Upper lobe of right lung (tissue), 1 donor: ENCODE data around the gene DOCK2. TPM values are rescaled to one million over a fixed set of nuclear protein-coding genes. Genes with fewer than 3 reads are reported as not detected.
"Not testable (repeated sequence)": the region's sequence is repeated elsewhere in the genome, so short reads cannot be mapped to it uniquely, and the experiment has no call there.

Source experiments
- ATAC-seq: fragments of 200-7000 bp; cut with Tn5 transposase; one replicate; pipeline ENCODE4 v1.9.1; 2020; ENCODE audit warnings: mild to moderate bottlenecking, moderate library complexity
- DNase-seq: peaks from one replicate; pipeline ENCODE4 v3.0.0-alpha.2; 2020
- H3K27ac ChIP-seq: fragments of 200-600 bp; one replicate; pipeline ENCODE4 v1.8.0; 2022
- H3K27me3 ChIP-seq: fragments of 200-600 bp; one replicate; pipeline ENCODE4 v1.8.0; 2022; ENCODE audit warnings: mild to moderate bottlenecking
- H3K36me3 ChIP-seq: fragments of 200-600 bp; one replicate; pipeline ENCODE4 v1.8.0; 2022
- H3K4me1 ChIP-seq: fragments of 200-600 bp; one replicate; pipeline ENCODE4 v1.8.0; 2022
- H3K4me3 ChIP-seq: fragments of 200-600 bp; one replicate; pipeline ENCODE4 v1.8.0; 2022; ENCODE audit warnings: mild to moderate bottlenecking
- H3K9me3 ChIP-seq: fragments of 200-600 bp; one replicate; pipeline ENCODE4 v1.8.0; 2022
- CTCF ChIP-seq: fragments of 200-600 bp; IDR thresholded peaks from one replicate; pipeline ENCODE4 v1.8.0; 2022; ENCODE audit warnings: antibody characterized with exemption
- intact Hi-C: fragments of 100-400 bp; cut with DNase I; formaldehyde crosslinking; loops from one replicate; pipeline ENCODE4 v1.11.0; 2022
- total RNA-seq: library from RNA; stranded (reverse); fragmentation: NEBNext Ultra II Directional; extraction: Animal tissue kit (Norgen Biotek cat#: 25700); gene quantifications from one replicate; pipeline ENCODE4 v1.2.1, GENCODE V29; 2021
- donor health status: DM: no; HTN: yes; CAD: no; lungs with severe emphysema.

DOCK2 gene
- total RNA-seq, 1 donor from 2014 or later: 65.4 TPM

- Histone ChIP-seq H3K4me1 (no peaks in the 10 kb centered on the region), H3K27me3 (no peaks in the 10 kb centered on the region), H3K9me3 (no peaks in the 10 kb centered on the region), H3K4me3 (no peak overlapping the region), H3K27ac (no peak overlapping the region), H3K36me3 (no peaks in the 10 kb centered on the region)
- no peak for ATAC-seq
- no peak for DNase-seq
- TF ChIP-seq CTCF: no peak
- intact Hi-C loops: no loop called here
Measured at GRCh38 chr5:169828385-169828784, 191.3 kb downstream of the DOCK2 start.

- Histone ChIP-seq H3K9me3 (no peaks in the 10 kb centered on the region), H3K4me3 (no peak overlapping the region), H3K4me1 (no peaks in the 10 kb centered on the region), H3K27ac (no peak overlapping the region), H3K36me3 (no peaks in the 10 kb centered on the region), H3K27me3 (no peaks in the 10 kb centered on the region)
- DNase-seq: no peak
- no peak for TF ChIP-seq CTCF
- intact Hi-C loops: no loop called here
- no peak for ATAC-seq
Measured at GRCh38 chr5:169831331-169831730, 194.3 kb downstream of the DOCK2 start.

DNA sequence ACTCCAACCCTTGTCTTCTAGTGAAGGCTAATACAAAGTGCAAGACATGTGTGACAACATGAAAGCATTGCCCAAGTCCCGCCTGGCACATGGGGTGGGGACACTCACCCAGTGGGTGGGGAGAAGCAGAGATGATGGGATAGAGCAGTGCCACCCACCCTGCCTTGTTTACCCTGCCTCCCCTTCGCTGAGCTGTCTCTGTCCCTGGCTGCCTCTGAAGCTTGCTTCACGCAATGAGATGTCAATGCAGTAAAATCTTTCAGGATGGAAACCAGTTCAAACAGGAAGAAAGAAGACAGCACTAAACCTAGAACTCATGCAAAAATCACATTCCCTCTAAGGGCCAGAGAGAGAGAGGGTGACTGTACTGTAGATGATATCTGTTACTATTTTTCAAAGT is 195.2 kb downstream of the DOCK2 start:
- DNase-seq: no peak
- Histone ChIP-seq H3K27ac (no peak overlapping the region), H3K4me3 (no peak overlapping the region), H3K4me1 (no peaks in the 10 kb centered on the region), H3K36me3 (no peaks in the 10 kb centered on the region), H3K27me3 (no peaks in the 10 kb centered on the region), H3K9me3 (no peaks in the 10 kb centered on the region)
- no peak for TF ChIP-seq CTCF
- intact Hi-C loops: no loop called here
- ATAC-seq: no peak

DNA sequence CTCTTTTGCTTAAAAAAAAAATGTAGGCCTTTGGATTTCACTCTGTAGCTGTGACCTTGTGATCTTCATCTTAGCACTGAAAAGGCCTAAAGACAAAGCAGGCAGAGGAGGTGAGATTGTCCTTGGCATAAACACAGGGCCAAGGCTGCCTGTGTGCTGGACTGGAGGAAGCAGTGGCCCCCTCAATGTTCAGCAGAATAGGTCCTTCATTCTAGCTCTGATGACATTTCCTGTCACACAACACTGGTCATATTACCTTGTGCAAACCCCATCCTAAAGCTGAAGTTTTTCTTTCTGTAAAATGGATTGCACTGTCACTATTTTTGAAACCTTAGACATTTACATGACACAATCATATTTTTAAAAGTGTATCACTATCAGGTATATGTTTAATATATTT is 195.8 kb downstream of the DOCK2 start:
- Histone ChIP-seq H3K4me3 (no peak overlapping the region), H3K36me3 (no peaks in the 10 kb centered on the region), H3K4me1 (no peaks in the 10 kb centered on the region), H3K27me3 (no peaks in the 10 kb centered on the region), H3K9me3 (no peaks in the 10 kb centered on the region), H3K27ac (no peak overlapping the region)
- DNase-seq (no peak), ATAC-seq (no peak)
- TF ChIP-seq CTCF: no peak
- intact Hi-C loops: no loop called here

DNA sequence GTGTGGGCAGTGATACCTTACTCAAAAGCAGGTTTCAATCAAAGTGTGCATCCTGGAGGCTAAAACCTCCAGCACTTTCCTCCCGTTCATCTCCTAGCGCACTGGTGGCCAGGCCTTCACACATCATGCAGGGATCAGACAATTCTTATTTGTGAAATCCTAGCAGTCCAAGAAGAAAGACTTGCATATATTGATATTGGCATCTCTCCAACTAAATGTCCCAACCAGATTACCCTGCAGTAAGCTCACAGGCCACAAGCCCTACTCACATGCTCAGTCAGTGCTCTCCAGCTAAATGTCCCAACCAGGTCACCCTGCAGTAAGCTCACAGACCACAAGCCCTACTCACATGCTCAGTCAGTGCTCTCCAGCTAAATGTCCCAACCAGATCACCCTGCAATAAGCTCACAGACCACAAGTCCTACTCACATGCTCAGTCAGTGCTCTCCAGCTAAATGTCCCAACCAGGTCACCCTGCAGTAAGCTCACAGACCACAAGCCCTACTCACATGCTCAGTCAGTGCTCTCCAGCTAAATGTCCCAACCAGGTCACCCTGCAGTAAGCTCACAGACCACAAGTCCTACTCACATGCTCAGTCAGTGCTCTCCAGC is 196.7 kb downstream of the DOCK2 start:
- intact Hi-C loops, ATAC-seq, H3K4me1 ChIP-seq, DNase-seq, H3K36me3 ChIP-seq, H3K4me3 ChIP-seq, H3K27ac ChIP-seq, H3K9me3 ChIP-seq, H3K27me3 ChIP-seq: not testable (repeated sequence)

- H3K4me1 ChIP-seq, DNase-seq, intact Hi-C loops, H3K9me3 ChIP-seq, H3K36me3 ChIP-seq, H3K27ac ChIP-seq, ATAC-seq, H3K27me3 ChIP-seq, H3K4me3 ChIP-seq: not testable (repeated sequence)
Measured at GRCh38 chr5:169834540-169834939, 197.5 kb downstream of the DOCK2 start.
